DND-41 (cell line): ENCODE measurements around the gene HEY2.

Experiments
- EZH2 ChIP-seq: IDR thresholded peaks from 3 replicates; pipeline ENCODE4 v1.6.1; 2012; ENCODE audit warnings: borderline replicate concordance, low read depth, mild to moderate bottlenecking, moderate library complexity, low read length, inconsistent platforms; ENCODE audit not compliant: severe bottlenecking
- TF ChIP-seq, protein P1 (sequence below): IDR thresholded peaks from 2 replicates; pipeline ENCODE4 v1.5.1; 2012; ENCODE audit warnings: borderline replicate concordance, low read length, moderate library complexity, mild to moderate bottlenecking; ENCODE audit not compliant: poor library complexity, severe bottlenecking; ENCODE audit errors: extremely low read depth

DNA sequence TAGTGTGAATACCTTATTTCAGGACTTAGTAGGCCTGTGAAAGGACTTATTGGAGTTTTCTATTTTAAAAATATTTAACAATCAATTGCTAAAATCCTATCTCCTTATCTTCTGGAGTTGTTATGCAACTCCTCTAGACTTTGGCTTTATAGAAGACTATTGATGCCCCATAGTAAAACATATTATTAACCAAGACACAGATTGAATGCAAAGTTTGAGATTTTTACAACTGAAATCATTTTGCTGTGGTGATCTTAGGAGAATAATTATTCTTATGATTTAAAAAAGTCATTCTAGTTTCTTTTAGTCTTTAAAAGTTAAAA, 4.5 kb downstream of the HEY2 start:
- TF ChIP-seq, protein P1, sequence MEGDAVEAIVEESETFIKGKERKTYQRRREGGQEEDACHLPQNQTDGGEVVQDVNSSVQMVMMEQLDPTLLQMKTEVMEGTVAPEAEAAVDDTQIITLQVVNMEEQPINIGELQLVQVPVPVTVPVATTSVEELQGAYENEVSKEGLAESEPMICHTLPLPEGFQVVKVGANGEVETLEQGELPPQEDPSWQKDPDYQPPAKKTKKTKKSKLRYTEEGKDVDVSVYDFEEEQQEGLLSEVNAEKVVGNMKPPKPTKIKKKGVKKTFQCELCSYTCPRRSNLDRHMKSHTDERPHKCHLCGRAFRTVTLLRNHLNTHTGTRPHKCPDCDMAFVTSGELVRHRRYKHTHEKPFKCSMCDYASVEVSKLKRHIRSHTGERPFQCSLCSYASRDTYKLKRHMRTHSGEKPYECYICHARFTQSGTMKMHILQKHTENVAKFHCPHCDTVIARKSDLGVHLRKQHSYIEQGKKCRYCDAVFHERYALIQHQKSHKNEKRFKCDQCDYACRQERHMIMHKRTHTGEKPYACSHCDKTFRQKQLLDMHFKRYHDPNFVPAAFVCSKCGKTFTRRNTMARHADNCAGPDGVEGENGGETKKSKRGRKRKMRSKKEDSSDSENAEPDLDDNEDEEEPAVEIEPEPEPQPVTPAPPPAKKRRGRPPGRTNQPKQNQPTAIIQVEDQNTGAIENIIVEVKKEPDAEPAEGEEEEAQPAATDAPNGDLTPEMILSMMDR: no peak
- TF ChIP-seq EZH2: no peak
